ENCODE results near the gene NFIA. TPM values are rescaled to one million over a fixed set of nuclear protein-coding genes. Genes with fewer than 3 reads are reported as not detected.

Gene NFIA
- polyA plus RNA-seq, 3 donors = 1.4 to 5.3 (median 2.4) TPM

DNA sequence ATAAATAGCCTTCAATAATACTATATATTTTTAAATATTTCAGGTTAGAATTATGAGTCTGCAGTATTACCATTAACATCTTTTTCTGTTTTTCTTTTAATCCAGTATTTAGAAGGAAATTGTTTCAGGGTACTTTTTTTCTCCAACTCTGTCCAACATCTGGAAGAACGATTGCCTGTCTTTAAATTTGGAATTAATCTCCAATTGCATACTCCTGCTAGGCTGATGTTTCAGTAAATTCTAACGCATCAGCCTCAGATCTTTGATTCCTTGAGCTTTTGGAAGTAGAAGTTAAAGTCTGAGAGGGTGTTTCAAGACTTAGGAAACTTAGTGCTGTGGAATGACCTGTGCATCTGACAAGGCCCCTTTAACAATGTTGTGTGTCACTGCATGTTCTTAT is 20.3 kb downstream of the NFIA start:
- Histone ChIP-seq H3K79me2 (ENCODE audit: insufficient read depth, low read length) (peaks cover 7% of the 10 kb centered on the region), H3K27me3 (ENCODE audit: control insufficient read depth in 2 of 2, insufficient read depth in 2 of 2, low read length in 2 of 2) (no peaks in the 10 kb centered on the region), H3K9ac (ENCODE audit: insufficient read depth, low read length, poor library complexity, severe bottlenecking) (no peak overlapping the region), H3K4me2 (replicated peaks; ENCODE audit: extremely low read depth, low read length, poor library complexity, severe bottlenecking) (no peak overlapping the region), H2AFZ (ENCODE audit: insufficient read depth, low read depth, low read length, poor library complexity, severe bottlenecking) (no peak overlapping the region), H3K27ac (ENCODE audit: low read depth in 1 of 2, low read length in 2 of 2) (no peak overlapping the region), H3K9me3 (replicated peaks in 1 of 2; ENCODE audit: control insufficient read depth in 1 of 2, insufficient read depth in 1 of 2, low read length in 2 of 2) (no peaks in the 10 kb centered on the region), H3K4me3 (replicated peaks in 1 of 3; ENCODE audit: low read depth in 2 of 3, low read length in 3 of 3) (no peak overlapping the region), H4K20me1 (ENCODE audit: insufficient read depth, low read length) (no peaks in the 10 kb centered on the region), H3K4me1 (ENCODE audit: control insufficient read depth in 1 of 2, insufficient read depth in 2 of 2, low read length in 2 of 2) (peaks cover 25 to 42% of the 10 kb centered on the region in 2 donors), H3K36me3 (replicated peaks in 1 of 2; ENCODE audit: control insufficient read depth in 1 of 2, insufficient read depth in 2 of 2, low read length in 2 of 2) (no peaks in the 10 kb centered on the region)
- peaks cover 52% of the 10 kb centered on the region for H3K4me1 Mint-ChIP-seq
- intact Hi-C loops (cut with micrococcal nuclease) = no loop called here
- TF ChIP-seq, protein P1, sequence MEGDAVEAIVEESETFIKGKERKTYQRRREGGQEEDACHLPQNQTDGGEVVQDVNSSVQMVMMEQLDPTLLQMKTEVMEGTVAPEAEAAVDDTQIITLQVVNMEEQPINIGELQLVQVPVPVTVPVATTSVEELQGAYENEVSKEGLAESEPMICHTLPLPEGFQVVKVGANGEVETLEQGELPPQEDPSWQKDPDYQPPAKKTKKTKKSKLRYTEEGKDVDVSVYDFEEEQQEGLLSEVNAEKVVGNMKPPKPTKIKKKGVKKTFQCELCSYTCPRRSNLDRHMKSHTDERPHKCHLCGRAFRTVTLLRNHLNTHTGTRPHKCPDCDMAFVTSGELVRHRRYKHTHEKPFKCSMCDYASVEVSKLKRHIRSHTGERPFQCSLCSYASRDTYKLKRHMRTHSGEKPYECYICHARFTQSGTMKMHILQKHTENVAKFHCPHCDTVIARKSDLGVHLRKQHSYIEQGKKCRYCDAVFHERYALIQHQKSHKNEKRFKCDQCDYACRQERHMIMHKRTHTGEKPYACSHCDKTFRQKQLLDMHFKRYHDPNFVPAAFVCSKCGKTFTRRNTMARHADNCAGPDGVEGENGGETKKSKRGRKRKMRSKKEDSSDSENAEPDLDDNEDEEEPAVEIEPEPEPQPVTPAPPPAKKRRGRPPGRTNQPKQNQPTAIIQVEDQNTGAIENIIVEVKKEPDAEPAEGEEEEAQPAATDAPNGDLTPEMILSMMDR (IDR thresholded peaks at IDR 0.05) = no peak
- no peak overlapping the region for H3K27ac Mint-ChIP-seq
- H3K27me3 Mint-ChIP-seq (ENCODE audit: low read depth in 3 of 3) = no peaks in the 10 kb centered on the region
- DNase-seq = no peak
- no CpG with 5 or more reads among the region's 2 CpGs for WGBS (ENCODE audit: insufficient coverage)
- no peaks in the 10 kb centered on the region for H3K9me3 Mint-ChIP-seq
- peaks cover 2 to 5% of the 10 kb centered on the region in 2 donors for H3K36me3 Mint-ChIP-seq
- H3K4me3 Mint-ChIP-seq = no peak overlapping the region

DNA sequence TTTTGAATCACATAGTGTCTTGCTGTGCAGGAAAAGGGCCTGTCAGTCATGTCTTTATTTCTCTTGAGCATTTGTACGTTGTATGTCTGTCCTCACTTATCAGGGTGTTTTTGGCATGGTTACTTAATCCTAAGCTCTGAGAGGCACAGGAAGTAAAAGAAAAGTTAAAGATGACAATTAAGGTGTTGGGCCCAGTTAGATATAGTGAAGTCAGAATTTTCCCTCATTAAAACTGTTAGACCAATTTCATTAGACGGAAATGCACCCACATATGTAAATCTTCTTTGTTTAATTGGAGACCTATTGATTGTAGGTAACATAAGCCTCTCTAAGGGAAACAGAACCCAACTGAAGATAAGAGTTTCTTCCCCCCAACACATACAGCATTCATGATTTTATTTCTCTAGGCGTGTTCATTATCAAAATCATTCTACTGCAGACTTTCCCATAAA is 21.9 kb downstream of the NFIA start:
- no peaks in the 10 kb centered on the region for H3K36me3 ChIP-seq (replicated peaks in 1 of 2; ENCODE audit: control insufficient read depth in 1 of 2, insufficient read depth in 2 of 2, low read length in 2 of 2)
- peaks cover 40% of the 10 kb centered on the region for H3K4me1 Mint-ChIP-seq
- no peak overlapping the region for H3K4me3 Mint-ChIP-seq
- DNase-seq = no peak
- no peaks in the 10 kb centered on the region for H3K27me3 ChIP-seq (ENCODE audit: control insufficient read depth in 2 of 2, insufficient read depth in 2 of 2, low read length in 2 of 2)
- H3K27ac Mint-ChIP-seq = peak overlapping the region in 1 of 7 donors; percentile 20
- H3K27ac ChIP-seq (ENCODE audit: low read depth in 1 of 2, low read length in 2 of 2) = no peak overlapping the region
- H4K20me1 ChIP-seq (ENCODE audit: insufficient read depth, low read length) = no peaks in the 10 kb centered on the region
- H3K27me3 Mint-ChIP-seq (ENCODE audit: low read depth in 3 of 3) = no peaks in the 10 kb centered on the region
- no peak overlapping the region for H3K9ac ChIP-seq (ENCODE audit: insufficient read depth, low read length, poor library complexity, severe bottlenecking)
- TF ChIP-seq, protein P1 (IDR thresholded peaks at IDR 0.05) = no peak
- H3K9me3 ChIP-seq (replicated peaks in 1 of 2; ENCODE audit: control insufficient read depth in 1 of 2, insufficient read depth in 1 of 2, low read length in 2 of 2) = no peaks in the 10 kb centered on the region
- no peak overlapping the region for H3K4me2 ChIP-seq (replicated peaks; ENCODE audit: extremely low read depth, low read length, poor library complexity, severe bottlenecking)
- peaks cover 14 to 26% of the 10 kb centered on the region in 2 donors for H3K4me1 ChIP-seq (ENCODE audit: control insufficient read depth in 1 of 2, insufficient read depth in 2 of 2, low read length in 2 of 2)
- H3K36me3 Mint-ChIP-seq = peaks cover 4 to 5% of the 10 kb centered on the region in 2 donors
- no CpG with 5 or more reads among the region's 3 CpGs for WGBS (ENCODE audit: insufficient coverage)
- no peak overlapping the region for H3K4me3 ChIP-seq (replicated peaks in 1 of 3; ENCODE audit: low read depth in 2 of 3, low read length in 3 of 3)
- intact Hi-C loops (cut with micrococcal nuclease) = no loop called here
- no peak overlapping the region for H2AFZ ChIP-seq (ENCODE audit: insufficient read depth, low read depth, low read length, poor library complexity, severe bottlenecking)
- no peaks in the 10 kb centered on the region for H3K9me3 Mint-ChIP-seq
- peaks cover 12% of the 10 kb centered on the region for H3K79me2 ChIP-seq (ENCODE audit: insufficient read depth, low read length)
